EL (cell line): ENCODE data around the gene OR56A5.
"Not testable (repeated sequence)": the region's sequence is repeated elsewhere in the genome, so short reads cannot be mapped to it uniquely, and the experiment has no call there.

Experiments used
- DNase-seq: peaks from one replicate; pipeline ENCODE4 v3.0.0-alpha.2; 2016

OR56A5 gene

GRCh38 chr11:5968394-5968793 is at the start of gene OR56A5:
Gene OR56A5 (minus strand): TSS chr11:5968494. CDS start chr11:5968494, 0 bp downstream.
- no peak for DNase-seq

GRCh38 chr11:6013042-6013441 is 44.7 kb upstream of the OR56A5 start:
- no peak for DNase-seq

GRCh38 chr11:6012035-6012668 is 43.9 kb upstream of the OR56A5 start:
- no peak for DNase-seq

DNA sequence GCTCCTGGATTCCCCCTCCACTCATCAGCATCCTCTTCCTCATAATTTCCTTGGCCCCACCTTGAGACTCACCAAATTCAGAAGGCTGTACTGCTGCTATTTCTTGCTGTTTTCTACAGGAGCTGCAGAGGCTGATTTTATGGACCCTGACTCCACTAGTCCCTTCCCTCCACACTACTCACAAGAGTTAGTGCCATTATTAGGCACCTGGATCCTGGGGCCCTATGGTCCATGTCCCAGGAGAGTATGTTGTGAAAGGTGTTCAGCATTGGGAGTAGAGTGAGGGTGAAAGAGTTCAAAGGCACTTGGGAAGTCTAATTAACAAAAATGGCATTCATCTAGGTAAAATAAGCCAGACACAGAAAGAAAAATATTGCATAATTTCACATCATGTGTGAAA is 38.6 kb upstream of the OR56A5 start, which contains the start of gene OR56A4:
Gene OR56A4 (minus strand): TSS at position 101 of the 400 bp plus-strand sequence. CDS start 3,954 bp downstream, outside the sequence.
- no peak for DNase-seq

DNA sequence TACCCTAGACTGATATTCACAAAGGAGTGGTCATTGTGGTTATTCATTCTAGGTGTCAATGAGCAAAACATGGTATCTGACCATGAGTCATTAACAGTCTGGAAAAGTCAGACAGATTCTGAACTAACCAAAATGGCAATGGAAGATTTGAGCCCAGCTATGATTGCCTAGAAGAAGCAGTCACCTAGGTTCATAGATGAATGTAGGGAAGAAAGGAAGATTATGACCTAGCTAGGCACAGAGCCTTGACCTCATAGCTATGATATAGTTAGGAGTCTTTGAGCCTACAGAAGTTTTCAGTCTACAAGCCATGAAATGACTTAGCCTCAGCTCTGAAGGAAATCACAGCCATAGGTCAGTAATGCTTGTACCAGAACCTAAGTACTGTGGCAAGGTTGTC is 38.1 kb upstream of the OR56A5 start:
- no peak for DNase-seq

DNA sequence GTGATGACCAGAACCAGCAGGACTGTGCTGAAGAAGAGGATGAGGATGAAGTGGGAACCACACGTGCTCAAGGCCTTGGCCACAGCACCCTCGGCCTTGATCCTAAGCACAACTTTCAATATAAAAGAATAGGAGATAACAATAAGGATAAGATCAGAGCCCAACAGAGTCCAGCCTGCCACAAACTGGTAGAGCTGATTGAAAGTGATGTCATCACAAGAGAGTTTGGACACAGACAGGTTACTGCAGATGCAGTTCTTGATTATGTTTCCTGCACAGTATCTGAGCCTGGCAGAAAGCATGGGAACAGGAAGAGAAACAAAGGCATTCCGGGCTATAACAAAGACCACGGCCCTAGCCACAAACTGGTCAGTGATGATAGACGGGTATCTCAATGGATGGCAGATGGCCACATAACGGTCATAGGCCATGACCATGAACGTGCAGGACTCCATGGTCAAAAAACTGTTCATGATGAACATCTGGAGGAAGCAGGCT is 34.0 kb upstream of the OR56A5 start:
- DNase-seq, result no peak

DNA sequence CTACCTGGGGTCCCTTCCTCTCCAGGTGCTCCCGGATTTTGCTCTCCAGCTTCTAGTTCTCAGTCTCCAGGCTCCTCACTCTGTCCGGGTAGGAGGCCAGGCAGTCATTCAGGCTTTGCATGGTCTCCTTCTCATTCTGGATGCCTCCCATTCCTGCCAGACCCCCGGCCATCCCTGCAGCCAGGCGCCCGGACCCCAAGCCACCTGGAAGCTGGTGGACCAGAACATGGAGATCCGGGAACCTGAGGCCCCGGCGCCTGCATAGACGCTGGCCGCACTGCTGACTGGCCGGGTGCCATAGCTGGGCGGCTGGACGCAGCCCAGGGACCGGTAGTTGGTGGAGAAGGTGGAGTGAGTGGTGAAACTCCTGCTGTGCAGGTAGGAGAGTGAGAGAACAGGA is 26.5 kb upstream of the OR56A5 start:
- no peak for DNase-seq

DNA sequence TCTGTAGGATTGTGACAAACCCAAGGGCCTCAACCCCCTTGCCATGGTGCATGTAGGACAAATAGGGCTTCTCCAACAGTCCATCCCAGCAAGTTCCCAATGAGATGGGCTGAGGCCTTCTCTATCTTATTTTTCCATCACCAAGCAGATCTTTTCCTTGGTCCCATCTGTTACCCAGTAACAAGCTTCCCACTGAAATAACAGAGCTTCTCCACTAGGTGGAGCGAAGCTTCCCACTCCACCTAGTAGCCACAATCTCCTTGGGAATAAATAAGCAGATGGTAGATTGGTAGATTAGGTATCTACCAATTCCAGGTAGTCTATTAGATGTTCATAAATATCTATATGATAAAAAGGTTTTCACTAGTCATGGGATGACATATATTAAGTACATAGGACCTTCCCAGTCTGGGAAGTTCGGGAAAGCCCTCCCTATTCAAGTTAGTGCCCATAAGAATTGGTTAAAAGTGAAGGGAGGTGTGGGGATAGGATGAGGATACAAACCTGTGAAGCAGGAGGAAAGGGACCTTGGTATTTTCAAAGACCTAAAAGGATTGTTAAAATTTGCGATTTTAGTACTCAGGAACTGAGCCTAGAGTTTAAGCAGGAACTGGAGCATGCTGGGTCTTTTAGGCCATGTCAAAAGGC is 24.4 kb upstream of the OR56A5 start:
- peak; percentile 20 for DNase-seq

DNA sequence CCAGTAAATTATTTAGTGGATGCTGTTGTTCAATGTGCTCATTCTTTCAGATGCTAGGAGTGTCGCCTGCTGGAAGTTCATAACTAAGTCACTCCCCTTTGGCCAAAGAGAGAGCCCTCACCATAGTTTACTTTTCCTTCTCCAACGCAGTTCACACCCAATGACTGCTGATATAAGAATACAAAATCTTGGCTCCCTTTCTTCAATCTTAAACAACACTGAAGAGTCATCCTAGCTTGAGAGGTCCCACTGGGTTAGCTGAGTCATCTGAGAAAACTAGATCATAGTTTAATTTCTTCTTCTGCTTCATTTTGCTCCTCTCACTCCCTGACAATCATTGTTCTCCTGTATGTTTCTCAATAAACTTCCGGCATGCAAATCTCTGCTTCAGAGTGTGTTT is 23.9 kb upstream of the OR56A5 start:
- DNase-seq, result no peak

DNA sequence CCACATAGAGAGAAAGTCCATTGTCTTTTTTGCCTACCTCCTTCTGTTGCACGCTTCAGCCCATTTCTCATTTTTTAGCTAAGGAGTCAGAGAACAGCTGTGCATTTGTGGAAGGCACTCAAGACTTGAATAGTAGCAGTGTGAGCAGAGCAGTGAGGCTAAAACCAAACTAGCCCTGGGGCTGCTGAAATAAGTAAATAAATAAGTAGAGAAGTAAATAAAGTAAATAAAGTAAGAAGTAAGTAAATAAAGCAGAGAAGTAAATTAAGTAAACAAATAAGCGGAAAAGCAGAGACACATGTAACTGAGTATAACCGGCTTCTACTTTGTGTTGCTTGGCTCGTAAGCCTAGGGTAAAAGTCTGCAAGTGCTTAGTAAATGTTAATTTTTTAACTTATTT is 20.9 kb upstream of the OR56A5 start:
- DNase-seq, result no peak

DNA sequence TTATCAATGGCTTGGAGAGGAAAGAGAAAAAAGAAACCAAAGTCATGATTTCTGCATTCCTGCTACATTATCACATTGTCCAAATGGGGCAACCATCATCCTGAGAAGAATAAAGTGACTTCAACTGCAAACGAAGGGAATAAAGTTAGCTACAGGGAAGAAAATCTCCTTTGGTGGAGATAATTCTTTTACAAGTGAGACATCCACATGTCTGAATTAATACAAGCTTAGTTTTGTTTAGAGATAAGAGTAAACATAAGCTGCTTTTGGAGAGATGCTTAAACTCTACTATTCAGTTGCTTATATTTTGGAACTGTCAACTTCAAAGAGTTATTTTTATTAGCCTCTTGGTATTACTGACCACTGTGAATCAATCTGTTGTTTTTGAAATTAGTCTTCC is 18.6 kb upstream of the OR56A5 start, which contains the start of gene OR52L1:
Gene OR52L1 (minus strand): TSS at position 101 of the 400 bp plus-strand sequence. CDS start 55 bp downstream, at position 46.
- no peak for DNase-seq

DNA sequence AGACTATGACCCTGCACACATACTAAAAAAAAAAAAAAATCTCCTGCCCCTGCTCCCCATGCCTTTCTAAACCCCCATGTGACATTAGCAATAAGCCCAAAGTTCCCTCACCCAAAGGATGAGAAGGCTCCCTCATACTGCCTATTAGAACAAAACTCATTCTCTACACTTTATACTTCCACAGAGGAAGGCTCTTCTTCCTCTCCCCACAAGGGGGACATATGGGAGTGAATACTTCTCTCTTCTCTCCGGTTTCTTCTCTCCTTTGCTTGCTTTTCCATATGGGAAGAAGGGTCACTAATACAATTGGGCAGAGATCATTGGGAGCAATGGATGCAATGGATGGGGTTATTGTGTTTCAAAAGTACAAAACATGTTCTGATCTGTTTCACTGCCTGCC is 15.1 kb upstream of the OR56A5 start:
- no peak for DNase-seq

DNA sequence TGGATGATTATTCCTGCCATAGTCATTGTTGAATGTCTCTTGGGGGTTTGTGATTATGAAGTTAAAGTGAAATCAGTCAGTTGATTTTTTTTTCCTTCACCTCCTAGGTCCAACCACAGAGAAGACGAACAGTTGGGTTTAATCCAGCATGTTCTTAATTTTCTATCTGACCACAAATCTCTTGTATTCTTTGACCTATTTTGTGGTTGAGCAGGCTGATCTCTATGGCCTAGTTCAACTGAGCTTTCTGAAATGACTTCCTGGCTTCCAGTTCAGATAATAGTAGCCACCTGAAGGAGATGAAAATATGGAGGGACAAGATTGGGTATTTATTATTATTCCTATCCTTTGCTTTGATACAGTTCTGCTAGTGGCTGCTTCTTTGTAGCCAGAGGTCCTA is 5.2 kb upstream of the OR56A5 start:
- DNase-seq, result no peak

- DNase-seq, result no peak
These were observed 586 bp downstream of the OR56A5 start for GRCh38 chr11:5967708-5968107.

- no peak for DNase-seq
These were observed 1.3 kb downstream of the OR56A5 start for GRCh38 chr11:5966958-5967357.

GRCh38 chr11:5960704-5961320 is 7.5 kb downstream of the OR56A5 start:
- not testable (repeated sequence) for DNase-seq

DNA sequence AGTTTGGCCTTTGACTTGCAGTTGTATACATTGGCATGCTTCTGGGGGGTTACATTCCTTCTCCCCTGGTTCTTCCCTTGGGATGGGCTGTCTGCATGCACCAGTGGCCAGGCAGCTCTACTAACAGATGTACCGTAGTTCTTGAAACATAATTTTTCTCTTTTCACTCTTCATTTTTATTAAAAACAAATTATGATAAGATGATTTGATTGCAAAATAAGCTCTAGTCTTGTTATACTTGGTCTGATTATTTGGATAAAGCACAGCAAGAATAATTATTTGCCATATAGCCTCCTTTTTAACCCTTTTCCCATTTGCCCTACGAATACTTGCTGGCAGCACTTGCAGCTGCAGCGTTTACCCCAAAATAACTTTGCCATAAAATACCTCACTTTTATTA is 12.7 kb downstream of the OR56A5 start:
- DNase-seq, result no peak

GRCh38 chr11:5941951-5942350 is 26.3 kb downstream of the OR56A5 start, which contains the start of gene OR56A3:
Gene OR56A3 (plus strand): TSS chr11:5942251. CDS start chr11:5947347, 5,096 bp downstream.
- no peak for DNase-seq

DNA sequence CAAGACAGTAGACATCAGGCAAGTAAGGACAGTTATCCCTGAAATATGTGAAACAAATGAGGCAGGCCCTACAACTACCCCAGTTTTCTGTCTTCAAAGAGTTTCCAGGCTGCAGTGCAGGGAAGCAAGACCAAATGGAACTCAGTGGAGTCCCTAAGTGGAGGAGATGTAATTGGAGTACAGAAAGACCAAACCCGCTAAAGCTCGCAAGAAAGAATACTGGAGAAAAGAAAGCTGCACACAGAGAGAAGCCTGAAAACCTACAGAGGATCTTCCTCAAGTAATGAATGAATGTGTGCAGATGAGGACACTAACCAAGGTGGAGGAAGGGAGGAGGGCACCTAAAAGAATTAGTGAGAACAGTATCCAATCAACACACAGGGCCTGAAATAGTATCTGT is 27.5 kb downstream of the OR56A5 start:
- no peak for DNase-seq

DNA sequence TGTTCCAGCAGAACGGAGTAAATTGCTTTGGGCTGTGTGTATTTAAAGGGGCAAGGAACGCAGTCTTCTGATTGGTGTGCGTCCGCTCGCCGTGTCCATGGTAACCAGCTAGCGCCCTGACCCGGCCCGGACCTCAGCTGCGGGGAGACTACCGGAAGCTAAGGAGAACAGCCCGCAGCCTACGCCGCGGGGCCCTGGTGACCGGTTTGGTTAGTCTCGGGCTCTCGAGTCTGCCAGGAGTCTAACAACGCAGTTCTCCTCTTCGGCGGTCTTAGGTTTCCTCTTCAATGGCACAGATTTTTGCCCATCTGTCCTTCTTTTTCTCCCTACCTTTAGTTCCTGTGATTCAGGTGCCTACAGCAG is 29.7 kb downstream of the OR56A5 start:
- DNase-seq, result no peak

GRCh38 chr11:5937868-5938602 is 30.3 kb downstream of the OR56A5 start:
- no peak for DNase-seq

GRCh38 chr11:5933116-5933515 is 35.2 kb downstream of the OR56A5 start:
- DNase-seq, result no peak

- no peak for DNase-seq
These were observed 35.6 kb downstream of the OR56A5 start for GRCh38 chr11:5932671-5933070.
